Pancreas (tissue), 10 donors: Measurements from ENCODE around the gene TTC13. TPM values are rescaled to one million over a fixed set of nuclear protein-coding genes. Genes with fewer than 3 reads are reported as not detected.

ENCODE experiments used
- ATAC-seq, 4 donors: fragments of 200-7000 bp; cut with Tn5 transposase; one replicate each; pipeline versions ENCODE4 v1.8.0 to v1.9.1; 2020; ENCODE audit warnings: mild to moderate bottlenecking in 4 of 4, moderate library complexity in 4 of 4
- DNase-seq, 6 donors: peaks; one replicate each; pipeline ENCODE4 v3.0.0-alpha.2; 2020
- FAIRE-seq: peaks from 2 replicates; lab custom pipeline; 2012; peaks lifted over from hg19 to GRCh38; lab: Jason Lieb, UNC
- H3K27ac ChIP-seq, 4 donors: fragments of 200-600 bp; sonication (generic); 1 replicate in 3 of 4; 2 replicates in 1 of 4; pipeline versions ENCODE4 v1.5.0 to v1.8.0; 2020
- H3K27me3 ChIP-seq, 4 donors: fragments of 200-600 bp; one replicate each; pipeline ENCODE4 v1.8.0; 2021
- H3K36me3 ChIP-seq, 3 donors: fragments of 200-600 bp; sonication (generic) in 1 of 3; one replicate each; pipeline versions ENCODE4 v1.5.0 to v1.8.0; 2020 to 2021
- H3K4me1 ChIP-seq, 3 donors: fragments of 200-600 bp; one replicate each; pipeline ENCODE4 v1.8.0; 2021
- H3K4me3 ChIP-seq, 4 donors: fragments of 200-600 bp; sonication (generic) in 2 of 4; one replicate each; pipeline versions ENCODE4 v1.5.0 to v1.8.0; 2020 to 2021
- H3K9me3 ChIP-seq, 4 donors: fragments of 200-600 bp; one replicate each; pipeline ENCODE4 v1.8.0; 2021
- CTCF ChIP-seq, 4 donors: fragments of 200-600 bp; sonication (generic) in 3 of 4; IDR thresholded peaks; one replicate each; pipeline versions ENCODE4 v1.5.0 to v1.8.0; 2021; ENCODE audit warnings: antibody characterized with exemption in 4 of 4
- WGBS, 2 donors: extraction: QIAGEN DNeasy Blood & Tissue Kit; methylation state at CpG; one replicate each; pipeline ENCODE4 v1.1.7; 2013; 5-methylcytosine and 5-hydroxymethylcytosine counted together
- intact Hi-C, 3 donors: fragments of 100-400 bp; cut with DNase I; formaldehyde crosslinking; loops; one replicate each; pipeline versions ENCODE4 v1.11.1 to v1.14.2; 2022
- polyA plus RNA-seq, 2 donors: library from polyadenylated mRNA; stranded (reverse); fragments of 200-250 nt; gene quantifications; one replicate each; pipeline ENCODE4 v1.2.3, GENCODE V29; 2013
- total RNA-seq, 6 donors: library from RNA; stranded (reverse); fragmentation: NEBNext Ultra II Directional in 4 of 6; extraction: Animal tissue kit (Norgen Biotek cat#: 25700) in 4 of 6; gene quantifications; one replicate each; pipeline versions ENCODE4 v1.2.1 to v1.2.4, GENCODE V29; 2021 to 2023
- donor health status: healthy with polysubstance abuse.
- donor health status: DM: no; HTN: no; CAD: no; lungs with moderate emphysema.
- donor health status: DM: no; HTN: no; CAD: no.
- donor health status: control.
- donor health status: control.
- donor health status: Bipolar disorder and iron deficiency.
- donor health status: DM: yes; HTN: yes; CAD: no.
- donor health status: DM: no; HTN: no; CAD: no.
- donor health status: DM: no; HTN: no; CAD: no.
- donor health status: DM: yes; HTN: yes; CAD: no.

TTC13 gene
- total and polyA plus RNA-seq, 8 donors: 5.3 to 17.0 (median 8.8) TPM

GRCh38 chr1:230910755-230911117, 67.9 kb downstream of the TTC13 start:
- no peak overlapping the region for H3K4me3 ChIP-seq
- no peak overlapping the region for H3K27ac ChIP-seq
- intact Hi-C loops: loop anchor here (10.0 kb wide), 3 partner anchors 184 to 304 kb away; no protein-coding TSS in a partner anchor
- no peaks in the 10 kb centered on the region for H3K27me3 ChIP-seq
- DNase-seq (no peak), FAIRE-seq (no peak), ATAC-seq (no peak)
- TF ChIP-seq CTCF (IDR thresholded peaks at IDR 0.05): no peak
- H3K9me3 ChIP-seq: no peaks in the 10 kb centered on the region
- peaks cover 0 to 17% (median 0%) of the 10 kb centered on the region in 3 donors for H3K36me3 ChIP-seq
- H3K4me1 ChIP-seq: no peaks in the 10 kb centered on the region

- WGBS, 2 donors: 91 to 96% methylated on average over 13 of the region's 13 CpGs
- no peak for TF ChIP-seq CTCF (IDR thresholded peaks at IDR 0.05)
- FAIRE-seq (no peak), ATAC-seq (peak in 1 of 4 donors; percentile 14), DNase-seq (no peak)
- intact Hi-C loops: loop anchor here (10.0 kb wide), 3 partner anchors 185 to 305 kb away; no protein-coding TSS in a partner anchor
- no peaks in the 10 kb centered on the region for H3K9me3 ChIP-seq
- H3K36me3 ChIP-seq: peaks cover 0 to 19% (median 0%) of the 10 kb centered on the region in 3 donors
- H3K27ac ChIP-seq: no peak overlapping the region
- H3K4me1 ChIP-seq: no peaks in the 10 kb centered on the region
- no peak overlapping the region for H3K4me3 ChIP-seq
- H3K27me3 ChIP-seq: no peaks in the 10 kb centered on the region
These were observed 68.5 kb downstream of the TTC13 start for GRCh38 chr1:230909974-230910754.

GRCh38 chr1:230907472-230908205, 71.0 kb downstream of the TTC13 start:
- H3K27me3 ChIP-seq: no peaks in the 10 kb centered on the region
- intact Hi-C loops: no loop called here
- ATAC-seq (no peak), DNase-seq (no peak), FAIRE-seq (no peak)
- WGBS, 2 donors: 93 to 96% methylated on average over 4 of the region's 4 CpGs
- H3K36me3 ChIP-seq: peaks cover 0 to 19% (median 0%) of the 10 kb centered on the region in 3 donors
- H3K9me3 ChIP-seq: no peaks in the 10 kb centered on the region
- H3K27ac ChIP-seq: no peak overlapping the region
- H3K4me1 ChIP-seq: no peaks in the 10 kb centered on the region
- TF ChIP-seq CTCF (IDR thresholded peaks at IDR 0.05): no peak
- no peak overlapping the region for H3K4me3 ChIP-seq

- 72 to 89% methylated on average over 2 of the region's 2 CpGs for WGBS, 2 donors
- H3K9me3 ChIP-seq: no peaks in the 10 kb centered on the region
- H3K4me3 ChIP-seq: no peak overlapping the region
- FAIRE-seq (no peak), ATAC-seq (no peak), DNase-seq (no peak)
- no peak for TF ChIP-seq CTCF (IDR thresholded peaks at IDR 0.05)
- no peak overlapping the region for H3K27ac ChIP-seq
- no peaks in the 10 kb centered on the region for H3K27me3 ChIP-seq
- H3K4me1 ChIP-seq: no peaks in the 10 kb centered on the region
- H3K36me3 ChIP-seq: peaks cover 0 to 19% (median 0%) of the 10 kb centered on the region in 3 donors
- intact Hi-C loops: no loop called here
These were observed 72.4 kb downstream of the TTC13 start for GRCh38 chr1:230906226-230906625.
